Panc1 (cell line): ENCODE data around the gene SELENOW. TPM values are rescaled to one million over a fixed set of nuclear protein-coding genes. Genes with fewer than 3 reads are reported as not detected.
"Not testable (repeated sequence)": the region's sequence is repeated elsewhere in the genome, so short reads cannot be mapped to it uniquely, and the experiment has no call there.

Experiments
- ATAC-seq: fragments of 200-7000 bp; cut with Tn5 transposase; 2 replicates; pipeline ENCODE4 v1.9.1; 2020; ENCODE audit warnings: mild to moderate bottlenecking, moderate library complexity
- BruUV-seq: library from RNA; stranded (reverse); fragments of 400-500 nt; replicated peaks from 2 replicates; lab custom pipeline; 2021; lab: Mats Ljungman, UMichigan
- CTCF ChIA-PET: fragments of 300-600 bp; sonication (Branson Sonifier 250); formaldehyde crosslinking; loops from one replicate; lab custom pipeline; 2022; ENCODE audit warnings: antibody characterized with exemption; lab: Charles Lee
- POLR2A ChIA-PET: fragments of 300-600 bp; sonication (Branson Sonifier 250); formaldehyde crosslinking; loops from one replicate; lab custom pipeline; 2022; ENCODE audit warnings: antibody characterized with exemption; lab: Charles Lee
- DNase-seq: peaks from one replicate; pipeline ENCODE4 v3.0.0-alpha.2; 2010; ENCODE audit warnings: low read depth, low spot score
- H3K27ac ChIP-seq: 2 replicates; pipeline ENCODE4 v1.5.1; 2011; ENCODE audit warnings: mild to moderate bottlenecking, low read length, inconsistent platforms
- H3K27me3 ChIP-seq: fragments of 200-500 bp; sonication (Bioruptor generic); 2 replicates; pipeline ENCODE4 v1.6.0; 2014; ENCODE audit warnings: low read length, inconsistent platforms; ENCODE audit not compliant: control insufficient read depth, insufficient read depth
- H3K36me3 ChIP-seq: fragments of 200-500 bp; sonication (Bioruptor generic); 2 replicates; pipeline ENCODE4 v1.5.1; 2014; ENCODE audit warnings: inconsistent platforms, mild to moderate bottlenecking, low read length, moderate library complexity; ENCODE audit not compliant: control insufficient read depth, insufficient read depth
- H3K4me1 ChIP-seq: 2 replicates; pipeline ENCODE4 v1.5.1; 2011; ENCODE audit warnings: inconsistent platforms, mild to moderate bottlenecking, low read length, moderate library complexity; ENCODE audit not compliant: control insufficient read depth, insufficient read depth
- H3K4me3 ChIP-seq, 2 experiments: 2 replicates each; pipeline ENCODE4 v1.5.1; 2011 to 2012; ENCODE audit warnings: low read depth in 2 of 2, low read length in 2 of 2, mild to moderate bottlenecking in 2 of 2, inconsistent platforms in 1 of 2, moderate library complexity in 1 of 2
- H3K9me3 ChIP-seq: fragments of 200-500 bp; sonication (Bioruptor generic); 2 replicates; pipeline ENCODE4 v1.5.1; 2014; ENCODE audit warnings: low read depth, mild to moderate bottlenecking, inconsistent platforms, low read length, moderate library complexity; ENCODE audit not compliant: control insufficient read depth, insufficient read depth
- POLR2AphosphoS5 ChIP-seq: IDR thresholded peaks from 2 replicates; pipeline ENCODE4 v1.6.1; 2012; ENCODE audit warnings: mild to moderate bottlenecking, low read depth, low read length, moderate library complexity
- SIN3A ChIP-seq: IDR thresholded peaks from 2 replicates; pipeline ENCODE4 v1.6.1; 2012; ENCODE audit warnings: low read depth, mild to moderate bottlenecking, low read length, moderate library complexity, borderline replicate concordance; ENCODE audit not compliant: insufficient read depth
- TCF7L2 ChIP-seq: IDR thresholded peaks from 2 replicates; pipeline ENCODE4 v1.6.1; 2011; ENCODE audit warnings: mild to moderate bottlenecking, low read depth, low read length, inconsistent platforms
- in situ Hi-C: cut with HindIII; loops from 2 replicates; pipeline ENCODE4 v1.10.0; 2016; ENCODE audit warnings: low sequenced_read_pairs, low pct_unique_long_range_greater_than_20kb
- intact Hi-C: fragments of 100-400 bp; cut with micrococcal nuclease; formaldehyde crosslinking; loops from one replicate; pipeline ENCODE4 v1.10.0; 2022; ENCODE audit not compliant: unreplicated experiment
- total RNA-seq: library from RNA; stranded (reverse); gene quantifications from one replicate; pipeline ENCODE4 v1.2.1, GENCODE V29; 2021; ENCODE audit not compliant: unreplicated experiment
- TF ChIP-seq, protein P1 (sequence below): fragments of 450-650 bp; IDR thresholded peaks from 2 replicates; pipeline ENCODE4 v1.5.1; 2017; ENCODE audit warnings: mild to moderate bottlenecking
- TF ChIP-seq, protein P2 (sequence below), 2 experiments: IDR thresholded peaks; 2 replicates each; pipeline ENCODE4 v1.6.1; 2011 to 2012; ENCODE audit warnings: low read depth in 2 of 2, control low read depth in 1 of 2, low read length in 1 of 2, mild to moderate bottlenecking in 1 of 2, moderate library complexity in 1 of 2; ENCODE audit not compliant: insufficient read depth in 1 of 2

The SELENOW gene
- total RNA-seq, 1 experiment from 2014 or later, result 62.0 TPM

DNA sequence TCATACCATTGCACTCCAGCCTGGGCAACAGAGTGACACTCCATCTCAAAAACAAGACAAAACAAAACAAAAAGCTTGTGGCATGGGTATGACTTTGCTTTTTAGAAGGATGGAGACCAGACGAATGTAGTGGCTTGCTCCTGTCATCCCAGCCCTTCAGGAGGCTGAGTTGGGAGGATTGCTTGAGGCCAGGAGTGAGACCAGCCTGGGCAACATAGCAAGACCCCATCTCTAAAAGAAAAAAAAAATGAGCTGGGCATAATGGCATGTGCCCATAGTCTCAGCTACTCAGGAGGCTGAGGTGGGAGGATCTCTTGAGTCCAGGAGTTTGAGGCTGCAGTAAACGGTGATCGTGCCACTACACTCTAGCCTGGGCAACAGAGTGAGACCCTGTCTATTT is 16.4 kb upstream of the SELENOW start:
- ATAC-seq (no peak), DNase-seq (no peak)
- BruUV-seq, result no TSS peak
- H3K27me3 ChIP-seq, result no peaks in the 10 kb centered on the region
- no peak overlapping the region for H3K4me3 ChIP-seq
- no peak overlapping the region for H3K27ac ChIP-seq
- H3K9me3 ChIP-seq, result no peaks in the 10 kb centered on the region
- TF ChIP-seq, protein P1, sequence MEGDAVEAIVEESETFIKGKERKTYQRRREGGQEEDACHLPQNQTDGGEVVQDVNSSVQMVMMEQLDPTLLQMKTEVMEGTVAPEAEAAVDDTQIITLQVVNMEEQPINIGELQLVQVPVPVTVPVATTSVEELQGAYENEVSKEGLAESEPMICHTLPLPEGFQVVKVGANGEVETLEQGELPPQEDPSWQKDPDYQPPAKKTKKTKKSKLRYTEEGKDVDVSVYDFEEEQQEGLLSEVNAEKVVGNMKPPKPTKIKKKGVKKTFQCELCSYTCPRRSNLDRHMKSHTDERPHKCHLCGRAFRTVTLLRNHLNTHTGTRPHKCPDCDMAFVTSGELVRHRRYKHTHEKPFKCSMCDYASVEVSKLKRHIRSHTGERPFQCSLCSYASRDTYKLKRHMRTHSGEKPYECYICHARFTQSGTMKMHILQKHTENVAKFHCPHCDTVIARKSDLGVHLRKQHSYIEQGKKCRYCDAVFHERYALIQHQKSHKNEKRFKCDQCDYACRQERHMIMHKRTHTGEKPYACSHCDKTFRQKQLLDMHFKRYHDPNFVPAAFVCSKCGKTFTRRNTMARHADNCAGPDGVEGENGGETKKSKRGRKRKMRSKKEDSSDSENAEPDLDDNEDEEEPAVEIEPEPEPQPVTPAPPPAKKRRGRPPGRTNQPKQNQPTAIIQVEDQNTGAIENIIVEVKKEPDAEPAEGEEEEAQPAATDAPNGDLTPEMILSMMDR, result no peak
- POLR2A ChIA-PET, result no interaction called here
- no peaks in the 10 kb centered on the region for H3K4me1 ChIP-seq
- intact Hi-C loops (no loop called here), in situ Hi-C loops (no loop called here)
- H3K36me3 ChIP-seq, result no peaks in the 10 kb centered on the region
- CTCF ChIA-PET, result no interaction called here

DNA sequence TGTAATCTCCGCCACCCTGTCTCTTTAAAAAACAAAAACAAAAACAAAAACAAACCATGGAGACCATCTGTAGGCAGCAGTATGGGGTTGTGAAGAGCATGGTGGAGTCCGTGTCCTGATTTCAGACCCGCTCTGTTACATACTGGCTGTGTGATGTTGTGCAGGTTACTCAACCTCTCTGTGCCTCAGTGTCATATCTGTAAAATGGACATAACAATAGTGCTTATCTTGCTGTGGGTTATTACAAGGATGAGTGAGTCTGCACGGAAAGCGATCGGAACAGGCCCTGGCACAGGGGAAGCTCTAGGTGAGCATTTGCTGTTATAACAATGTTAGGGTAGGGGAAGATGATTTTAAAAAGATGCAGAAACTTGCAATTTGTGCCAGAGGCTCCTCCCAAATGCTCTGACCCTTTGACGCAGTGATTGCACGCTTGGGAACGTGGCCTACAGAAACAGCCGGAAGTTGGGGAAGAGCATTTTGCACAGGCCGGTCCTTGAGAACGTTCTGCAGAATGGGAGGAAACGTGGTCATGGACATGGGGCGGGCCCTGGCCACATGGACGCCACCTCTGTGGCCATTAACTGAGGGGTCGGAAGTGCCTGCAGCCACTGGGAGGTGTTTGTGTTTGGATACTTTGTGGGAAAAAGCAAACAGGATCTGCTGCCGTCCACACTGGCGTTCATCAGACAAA is 15.7 kb upstream of the SELENOW start:
- Histone ChIP-seq H3K4me3 (no peak overlapping the region), H3K27ac (no peak overlapping the region), H3K27me3 (no peaks in the 10 kb centered on the region), H3K4me1 (no peaks in the 10 kb centered on the region), H3K36me3 (no peaks in the 10 kb centered on the region), H3K9me3 (no peaks in the 10 kb centered on the region)
- TF ChIP-seq SIN3A (no peak), TCF7L2 (no peak), POLR2AphosphoS5 (no peak)
- TF ChIP-seq, protein P2, sequence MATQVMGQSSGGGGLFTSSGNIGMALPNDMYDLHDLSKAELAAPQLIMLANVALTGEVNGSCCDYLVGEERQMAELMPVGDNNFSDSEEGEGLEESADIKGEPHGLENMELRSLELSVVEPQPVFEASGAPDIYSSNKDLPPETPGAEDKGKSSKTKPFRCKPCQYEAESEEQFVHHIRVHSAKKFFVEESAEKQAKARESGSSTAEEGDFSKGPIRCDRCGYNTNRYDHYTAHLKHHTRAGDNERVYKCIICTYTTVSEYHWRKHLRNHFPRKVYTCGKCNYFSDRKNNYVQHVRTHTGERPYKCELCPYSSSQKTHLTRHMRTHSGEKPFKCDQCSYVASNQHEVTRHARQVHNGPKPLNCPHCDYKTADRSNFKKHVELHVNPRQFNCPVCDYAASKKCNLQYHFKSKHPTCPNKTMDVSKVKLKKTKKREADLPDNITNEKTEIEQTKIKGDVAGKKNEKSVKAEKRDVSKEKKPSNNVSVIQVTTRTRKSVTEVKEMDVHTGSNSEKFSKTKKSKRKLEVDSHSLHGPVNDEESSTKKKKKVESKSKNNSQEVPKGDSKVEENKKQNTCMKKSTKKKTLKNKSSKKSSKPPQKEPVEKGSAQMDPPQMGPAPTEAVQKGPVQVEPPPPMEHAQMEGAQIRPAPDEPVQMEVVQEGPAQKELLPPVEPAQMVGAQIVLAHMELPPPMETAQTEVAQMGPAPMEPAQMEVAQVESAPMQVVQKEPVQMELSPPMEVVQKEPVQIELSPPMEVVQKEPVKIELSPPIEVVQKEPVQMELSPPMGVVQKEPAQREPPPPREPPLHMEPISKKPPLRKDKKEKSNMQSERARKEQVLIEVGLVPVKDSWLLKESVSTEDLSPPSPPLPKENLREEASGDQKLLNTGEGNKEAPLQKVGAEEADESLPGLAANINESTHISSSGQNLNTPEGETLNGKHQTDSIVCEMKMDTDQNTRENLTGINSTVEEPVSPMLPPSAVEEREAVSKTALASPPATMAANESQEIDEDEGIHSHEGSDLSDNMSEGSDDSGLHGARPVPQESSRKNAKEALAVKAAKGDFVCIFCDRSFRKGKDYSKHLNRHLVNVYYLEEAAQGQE (IDR thresholded peaks at IDR 0.05; ENCODE audit: insufficient read depth in 1 of 2, low read depth in 2 of 2, low read length in 1 of 2), result no peak
- TF ChIP-seq, protein P1, result no peak
- BruUV-seq, result no TSS peak
- in situ Hi-C loops (no loop called here), intact Hi-C loops (no loop called here)
- ChIA-PET CTCF (interaction anchor here (0.7 kb wide), 1 partner anchor 24 kb away, joined by 4 read pairs; no protein-coding TSS in a partner anchor), POLR2A (no interaction called here)
- DNase-seq (no peak), ATAC-seq (no peak)

DNA sequence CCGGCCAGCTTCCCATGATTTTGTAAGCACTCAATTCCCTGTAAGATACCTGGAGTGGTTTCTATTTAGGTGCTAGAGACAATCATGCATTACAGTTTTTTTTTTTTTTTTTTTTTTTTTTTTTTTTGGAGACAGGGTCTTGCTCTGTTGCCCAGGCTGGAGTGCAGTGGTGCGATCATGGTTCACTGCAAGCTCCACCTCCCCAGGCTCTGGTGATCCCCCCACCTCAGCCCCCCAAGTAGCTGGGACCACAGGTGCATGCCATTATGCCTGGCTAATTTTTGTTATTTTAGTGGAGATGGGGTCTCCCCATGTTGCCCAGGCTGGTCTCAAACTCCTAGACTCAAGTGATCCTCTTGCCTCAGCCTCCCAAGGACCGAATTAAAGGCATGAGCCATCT is 13.8 kb upstream of the SELENOW start:
- BruUV-seq, H3K9me3 ChIP-seq, H3K4me1 ChIP-seq, H3K27ac ChIP-seq, H3K36me3 ChIP-seq, H3K4me3 ChIP-seq, DNase-seq, ATAC-seq, intact Hi-C loops, H3K27me3 ChIP-seq, in situ Hi-C loops: not testable (repeated sequence)
- POLR2A ChIA-PET, result interaction anchor here (0.6 kb wide), 1 partner anchor 11 kb away, joined by 5 read pairs; no protein-coding TSS in a partner anchor
- CTCF ChIA-PET, result interaction anchor here (0.6 to 1.1 kb wide), 3 partner anchors 25 to 92 kb away, joined by 3 to 4 read pairs (median 3); no protein-coding TSS in a partner anchor
